Measurements from ENCODE around the gene MS4A10.

MS4A10 gene

DNA sequence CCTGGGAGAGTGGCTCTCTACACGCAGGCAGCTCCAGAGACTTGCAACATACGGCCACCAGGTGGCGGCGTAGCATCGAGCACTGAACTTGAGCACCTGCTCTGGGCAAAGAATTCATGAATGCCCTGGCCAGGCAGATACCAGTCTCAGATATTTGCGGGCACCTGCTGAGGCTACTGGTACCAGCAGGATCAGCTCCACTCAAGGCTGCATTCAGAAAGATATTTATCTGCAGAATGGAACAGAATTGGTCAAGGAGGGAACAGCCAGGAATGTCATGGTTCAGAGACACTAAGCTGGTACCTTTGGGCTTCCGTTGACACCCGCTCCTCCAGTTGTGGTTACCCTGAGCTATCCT is 46.0 kb downstream of the MS4A10 start:
- Histone ChIP-seq H3K4me2 (ENCODE audit: insufficient read depth, low read length) (no peak overlapping the region), H3K36me3 (ENCODE audit: insufficient read depth, low read length) (no peaks in the 10 kb centered on the region), H3K4me3 (ENCODE audit: low read depth in 1 of 2, low read length in 2 of 2) (no peak overlapping the region), H3K27ac (ENCODE audit: low read length) (no peak overlapping the region), H3K9ac (ENCODE audit: low read depth, low read length) (no peak overlapping the region), H3K79me2 (ENCODE audit: insufficient read depth, low read length) (no peaks in the 10 kb centered on the region), H3K9me3 (ENCODE audit: insufficient read depth, low read length, severe bottlenecking) (no peaks in the 10 kb centered on the region), H3K4me1 (ENCODE audit: insufficient read depth, low read length) (peaks cover 13% of the 10 kb centered on the region; the same call in 1 of the 2 replicates), H3K27me3 (ENCODE audit: insufficient read depth, low read length, poor library complexity) (no peaks in the 10 kb centered on the region), H2AFZ (ENCODE audit: low read depth, low read length) (no peak overlapping the region), H4K20me1 (ENCODE audit: insufficient read depth, low read length) (no peaks in the 10 kb centered on the region)
- DNase-seq (peak; percentile 84), ATAC-seq (ENCODE audit: insufficient read depth, low read depth) (peak; percentile 99)
- no peak for TF ChIP-seq EZH2 (IDR thresholded peaks at IDR 0.05; ENCODE audit: borderline replicate concordance, low read depth, low read length, severe bottlenecking)
- TF ChIP-seq, protein P1, sequence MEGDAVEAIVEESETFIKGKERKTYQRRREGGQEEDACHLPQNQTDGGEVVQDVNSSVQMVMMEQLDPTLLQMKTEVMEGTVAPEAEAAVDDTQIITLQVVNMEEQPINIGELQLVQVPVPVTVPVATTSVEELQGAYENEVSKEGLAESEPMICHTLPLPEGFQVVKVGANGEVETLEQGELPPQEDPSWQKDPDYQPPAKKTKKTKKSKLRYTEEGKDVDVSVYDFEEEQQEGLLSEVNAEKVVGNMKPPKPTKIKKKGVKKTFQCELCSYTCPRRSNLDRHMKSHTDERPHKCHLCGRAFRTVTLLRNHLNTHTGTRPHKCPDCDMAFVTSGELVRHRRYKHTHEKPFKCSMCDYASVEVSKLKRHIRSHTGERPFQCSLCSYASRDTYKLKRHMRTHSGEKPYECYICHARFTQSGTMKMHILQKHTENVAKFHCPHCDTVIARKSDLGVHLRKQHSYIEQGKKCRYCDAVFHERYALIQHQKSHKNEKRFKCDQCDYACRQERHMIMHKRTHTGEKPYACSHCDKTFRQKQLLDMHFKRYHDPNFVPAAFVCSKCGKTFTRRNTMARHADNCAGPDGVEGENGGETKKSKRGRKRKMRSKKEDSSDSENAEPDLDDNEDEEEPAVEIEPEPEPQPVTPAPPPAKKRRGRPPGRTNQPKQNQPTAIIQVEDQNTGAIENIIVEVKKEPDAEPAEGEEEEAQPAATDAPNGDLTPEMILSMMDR (IDR thresholded peaks at IDR 0.05; ENCODE audit: borderline replicate concordance, extremely low read depth, low read length, poor library complexity, severe bottlenecking), result peak; percentile 95

DNA sequence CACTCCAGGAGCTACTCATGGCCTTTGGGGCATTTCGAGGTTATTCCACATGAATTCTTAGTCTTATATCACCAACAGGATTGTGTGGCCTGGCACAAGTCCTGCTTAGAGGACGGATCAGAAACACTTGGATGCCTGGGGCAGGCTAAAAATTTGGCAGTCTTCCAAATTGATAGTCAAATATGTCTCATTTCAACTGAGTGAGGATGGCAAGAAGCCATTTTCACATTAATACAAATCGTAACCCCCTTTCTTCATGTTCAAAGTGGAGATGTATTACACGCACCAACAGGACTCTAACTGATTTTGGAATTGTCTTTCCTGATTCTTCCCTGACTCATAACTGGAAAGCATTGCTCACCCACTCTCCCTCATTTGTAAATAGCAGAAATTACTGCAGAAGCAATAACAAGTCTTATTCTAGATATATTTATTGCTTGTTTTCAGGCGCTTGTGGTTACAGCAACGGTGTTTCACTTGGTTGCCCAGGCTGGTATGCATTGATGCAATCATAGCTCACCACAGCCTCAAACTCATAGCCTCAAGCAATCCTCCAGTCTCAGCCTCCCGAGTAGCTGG is 46.5 kb downstream of the MS4A10 start:
- Histone ChIP-seq H4K20me1 (ENCODE audit: insufficient read depth, low read length) (no peaks in the 10 kb centered on the region), H3K4me1 (ENCODE audit: insufficient read depth, low read length) (peaks cover 13% of the 10 kb centered on the region; the same call in 1 of the 2 replicates), H3K4me3 (ENCODE audit: low read depth in 1 of 2, low read length in 2 of 2) (no peak overlapping the region), H3K4me2 (ENCODE audit: insufficient read depth, low read length) (no peak overlapping the region), H3K27ac (ENCODE audit: low read length) (no peak overlapping the region), H3K36me3 (ENCODE audit: insufficient read depth, low read length) (no peaks in the 10 kb centered on the region), H3K9me3 (ENCODE audit: insufficient read depth, low read length, severe bottlenecking) (no peaks in the 10 kb centered on the region), H2AFZ (ENCODE audit: low read depth, low read length) (no peak overlapping the region), H3K9ac (ENCODE audit: low read depth, low read length) (no peak overlapping the region), H3K27me3 (ENCODE audit: insufficient read depth, low read length, poor library complexity) (no peaks in the 10 kb centered on the region), H3K79me2 (ENCODE audit: insufficient read depth, low read length) (no peaks in the 10 kb centered on the region)
- TF ChIP-seq EZH2 (IDR thresholded peaks at IDR 0.05; ENCODE audit: borderline replicate concordance, low read depth, low read length, severe bottlenecking), result no peak
- TF ChIP-seq, protein P1 (IDR thresholded peaks at IDR 0.05; ENCODE audit: borderline replicate concordance, extremely low read depth, low read length, poor library complexity, severe bottlenecking), result no peak
- DNase-seq (no peak), ATAC-seq (ENCODE audit: insufficient read depth, low read depth) (no peak)

DNA sequence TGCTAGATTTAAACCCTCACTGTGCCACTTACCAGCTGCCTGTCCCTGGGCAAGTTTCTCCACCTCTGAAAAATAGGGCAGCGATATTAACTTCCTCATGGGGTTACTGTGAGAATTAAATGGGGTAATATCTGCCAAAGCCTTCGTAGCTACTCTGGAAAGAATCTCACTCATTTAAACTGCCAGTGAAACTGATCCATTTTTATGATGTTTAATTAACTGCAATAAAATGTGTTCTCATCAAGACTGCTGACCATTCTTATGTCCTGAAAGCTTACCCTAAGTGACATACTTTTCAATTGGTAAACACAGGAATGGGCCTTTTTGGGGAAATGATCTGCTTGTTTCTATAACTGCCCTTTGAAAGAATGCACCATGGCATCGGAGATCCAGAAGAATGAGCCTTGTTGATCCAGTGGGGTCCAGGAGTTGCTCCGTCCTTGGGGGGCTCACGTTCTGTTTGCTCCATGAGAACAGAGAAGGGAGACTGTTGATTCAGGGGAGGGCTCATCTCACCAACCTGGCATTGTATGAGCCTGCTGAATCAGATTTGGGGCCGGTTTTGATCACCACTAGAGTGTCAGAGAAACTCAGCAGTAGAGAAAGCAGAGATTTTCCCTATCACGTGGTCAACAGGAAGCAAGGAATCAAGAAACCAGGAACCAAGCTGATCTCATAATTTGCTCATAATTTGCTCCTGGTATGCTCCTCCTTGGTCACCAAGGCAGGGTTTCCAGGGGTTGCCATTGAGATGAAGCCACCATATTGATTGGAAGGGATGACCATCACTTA is 49.8 kb downstream of the MS4A10 start:
- no peaks in the 10 kb centered on the region for H3K36me3 ChIP-seq (ENCODE audit: insufficient read depth, low read length)
- no peak overlapping the region for H3K4me3 ChIP-seq (ENCODE audit: low read depth in 1 of 2, low read length in 2 of 2)
- DNase-seq, result no peak
- no peaks in the 10 kb centered on the region for H4K20me1 ChIP-seq (ENCODE audit: insufficient read depth, low read length)
- H3K4me1 ChIP-seq (ENCODE audit: insufficient read depth, low read length), result peaks cover 13% of the 10 kb centered on the region; the same call in 1 of the 2 replicates
- no peak for ATAC-seq (ENCODE audit: insufficient read depth, low read depth)
- no peaks in the 10 kb centered on the region for H3K79me2 ChIP-seq (ENCODE audit: insufficient read depth, low read length)
- no peak overlapping the region for H3K4me2 ChIP-seq (ENCODE audit: insufficient read depth, low read length)
- TF ChIP-seq EZH2 (IDR thresholded peaks at IDR 0.05; ENCODE audit: borderline replicate concordance, low read depth, low read length, severe bottlenecking), result no peak
- TF ChIP-seq, protein P1 (IDR thresholded peaks at IDR 0.05; ENCODE audit: borderline replicate concordance, extremely low read depth, low read length, poor library complexity, severe bottlenecking), result no peak
- H3K9ac ChIP-seq (ENCODE audit: low read depth, low read length), result no peak overlapping the region
- no peak overlapping the region for H2AFZ ChIP-seq (ENCODE audit: low read depth, low read length)
- H3K27me3 ChIP-seq (ENCODE audit: insufficient read depth, low read length, poor library complexity), result no peaks in the 10 kb centered on the region
- H3K27ac ChIP-seq (ENCODE audit: low read length), result no peak overlapping the region
- H3K9me3 ChIP-seq (ENCODE audit: insufficient read depth, low read length, severe bottlenecking), result no peaks in the 10 kb centered on the region

Measured in DND-41 (cell line).